Fibroblast of skin of back (primary cell): ENCODE data around the gene HNMT.

Source experiments
- DNase-seq: peaks from one replicate; pipeline ENCODE4 v3.0.0-alpha.2; 2013

HNMT gene

DNA sequence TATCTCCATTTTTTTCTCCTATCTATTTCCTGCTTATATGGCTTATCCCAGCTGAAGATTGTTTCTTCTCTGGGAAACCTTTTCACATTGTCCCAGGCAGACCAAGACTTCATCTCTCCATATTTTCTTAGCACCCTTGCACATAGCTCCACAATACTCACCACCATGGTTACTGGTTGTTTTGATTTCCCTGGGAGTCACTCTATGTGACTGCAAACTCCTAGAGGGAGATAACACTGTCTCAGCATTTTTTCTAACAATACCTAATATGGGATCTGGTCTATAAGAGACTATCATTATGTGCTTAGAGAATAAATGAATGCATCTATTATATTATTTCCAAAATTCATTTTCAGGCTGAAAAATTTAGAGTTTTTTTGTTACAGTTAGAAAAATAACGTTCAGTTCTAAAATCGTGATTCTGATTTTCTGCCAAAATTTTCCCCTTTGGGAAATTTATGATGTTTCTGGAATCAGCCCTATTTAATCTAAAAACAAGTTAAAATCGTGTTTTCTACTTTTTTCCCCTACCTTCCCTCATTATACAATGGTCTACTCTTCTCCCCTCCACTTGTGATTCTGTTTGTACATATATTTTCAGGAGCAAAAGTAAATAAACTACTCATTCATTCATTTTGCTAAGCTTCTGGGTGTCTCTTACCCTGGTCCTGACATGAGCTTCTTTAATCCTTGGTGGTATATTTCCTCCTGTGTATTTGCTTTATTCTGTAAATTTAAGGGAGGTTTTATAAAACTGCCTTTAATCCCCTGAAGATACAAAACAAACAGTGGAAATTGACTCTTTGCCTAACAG lies 95.4 kb downstream of the HNMT start:
- peak; percentile 60 for DNase-seq

DNA sequence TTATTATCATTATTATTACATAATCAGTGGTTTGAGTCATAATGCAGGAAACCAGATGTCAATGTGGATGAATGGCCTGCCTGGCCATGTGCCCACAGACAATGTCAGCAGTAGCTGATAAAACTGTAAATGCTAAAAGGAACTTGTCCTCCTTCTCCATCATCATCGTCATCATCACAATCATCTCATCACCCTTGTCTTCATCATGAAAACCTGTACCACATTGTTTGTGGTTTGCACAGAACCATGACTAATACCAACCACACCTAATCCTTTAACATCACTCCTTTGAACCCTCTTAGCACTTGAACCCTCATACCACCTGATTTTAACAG lies 96.0 kb downstream of the HNMT start:
- DNase-seq, result peak; percentile 68

DNA sequence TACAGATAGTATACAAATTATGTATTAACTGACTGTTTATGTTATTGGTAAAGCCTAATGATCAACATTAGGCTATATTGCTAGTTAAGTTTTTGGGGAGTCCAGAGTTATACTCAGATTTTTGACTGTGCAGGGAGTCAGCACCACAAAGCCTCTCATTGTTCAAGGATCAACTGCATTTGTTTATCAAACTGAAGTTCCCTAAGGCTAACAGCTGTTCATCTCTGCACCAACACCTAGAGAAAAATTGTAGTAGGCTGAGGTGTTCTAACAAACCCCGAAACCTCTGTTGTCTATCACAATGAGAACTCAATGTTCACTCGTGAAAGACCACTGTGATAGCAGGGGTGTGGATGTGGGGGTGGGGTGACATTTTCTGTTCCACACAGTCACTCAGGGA lies 97.7 kb downstream of the HNMT start:
- no peak for DNase-seq

DNA sequence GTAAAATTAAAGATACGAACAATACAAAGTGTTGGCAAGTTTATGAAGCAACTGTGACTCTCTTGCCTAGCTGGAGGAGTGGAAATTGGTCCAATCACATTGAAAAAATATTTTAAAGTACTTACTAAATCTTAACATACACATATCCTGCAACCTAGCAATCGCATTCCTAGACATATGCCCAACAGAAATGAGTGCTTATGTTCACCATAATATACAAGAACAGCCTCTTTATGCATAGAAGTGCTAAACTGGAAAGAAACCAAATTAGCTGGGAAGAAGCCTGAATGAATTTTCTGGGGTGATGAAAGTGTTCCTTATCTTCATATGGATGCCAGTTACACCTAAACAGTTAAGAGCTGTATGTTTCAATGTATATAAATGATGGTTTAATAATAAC lies 98.9 kb downstream of the HNMT start:
- DNase-seq, result no peak
